ENCODE results near the gene LINC01488.

Gene LINC01488

GRCh38 chr11:69488543-69488940 lies 7.1 kb downstream of the LINC01488 start:
- Mint-ChIP-seq H3K9me3 (no peaks in the 10 kb centered on the region), H3K4me3 (no peak overlapping the region), H3K4me1 (no peaks in the 10 kb centered on the region), H3K27ac (no peak overlapping the region), H3K27me3 (peaks cover 22% of the 10 kb centered on the region), H3K36me3 (no peaks in the 10 kb centered on the region)
- ATAC-seq: no peak

GRCh38 chr11:69489031-69489745 lies 7.7 kb downstream of the LINC01488 start:
- no peaks in the 10 kb centered on the region for H3K36me3 Mint-ChIP-seq
- H3K4me3 Mint-ChIP-seq: no peak overlapping the region
- ATAC-seq: no peak
- no peak overlapping the region for H3K27ac Mint-ChIP-seq
- H3K4me1 Mint-ChIP-seq: no peaks in the 10 kb centered on the region
- no peaks in the 10 kb centered on the region for H3K9me3 Mint-ChIP-seq
- H3K27me3 Mint-ChIP-seq: peaks cover 29% of the 10 kb centered on the region

- Mint-ChIP-seq H3K9me3 (no peaks in the 10 kb centered on the region), H3K36me3 (no peaks in the 10 kb centered on the region), H3K27me3 (peaks cover 36% of the 10 kb centered on the region), H3K27ac (no peak overlapping the region), H3K4me3 (no peak overlapping the region), H3K4me1 (no peaks in the 10 kb centered on the region)
- no peak for ATAC-seq
Observed at GRCh38 chr11:69489746-69490365, 8.4 kb downstream of the LINC01488 start.

GRCh38 chr11:69490516-69490915 lies 9.1 kb downstream of the LINC01488 start:
- H3K27ac Mint-ChIP-seq: no peak overlapping the region

GRCh38 chr11:69491071-69492031 lies 9.9 kb downstream of the LINC01488 start:
- Mint-ChIP-seq H3K27me3 (peaks cover 50% of the 10 kb centered on the region), H3K9me3 (no peaks in the 10 kb centered on the region), H3K4me3 (no peak overlapping the region), H3K27ac (no peak overlapping the region), H3K4me1 (no peaks in the 10 kb centered on the region), H3K36me3 (no peaks in the 10 kb centered on the region)
- ATAC-seq: no peak

More at GRCh38 chr11:69490516-69490915, 9.1 kb downstream of the LINC01488 start:
- Mint-ChIP-seq H3K4me1 (no peaks in the 10 kb centered on the region), H3K27me3 (peaks cover 42% of the 10 kb centered on the region), H3K4me3 (no peak overlapping the region), H3K9me3 (no peaks in the 10 kb centered on the region), H3K36me3 (no peaks in the 10 kb centered on the region)
- ATAC-seq: no peak

- Mint-ChIP-seq H3K36me3 (no peaks in the 10 kb centered on the region), H3K4me3 (no peak overlapping the region), H3K27ac (no peak overlapping the region), H3K27me3 (peaks cover 50% of the 10 kb centered on the region), H3K4me1 (no peaks in the 10 kb centered on the region), H3K9me3 (no peaks in the 10 kb centered on the region)
- no peak for ATAC-seq
Observed at GRCh38 chr11:69492201-69492991, 10.9 kb downstream of the LINC01488 start.

GRCh38 chr11:69493931-69494821 lies 12.7 kb downstream of the LINC01488 start:
- ATAC-seq: no peak
- no peak overlapping the region for H3K27ac Mint-ChIP-seq
- no peak overlapping the region for H3K4me3 Mint-ChIP-seq
- H3K27me3 Mint-ChIP-seq: peaks cover 50% of the 10 kb centered on the region
- H3K4me1 Mint-ChIP-seq: peaks cover 9% of the 10 kb centered on the region
- no peaks in the 10 kb centered on the region for H3K36me3 Mint-ChIP-seq
- H3K9me3 Mint-ChIP-seq: no peaks in the 10 kb centered on the region

- no peak overlapping the region for H3K4me3 Mint-ChIP-seq
- no peak for ATAC-seq
- H3K27me3 Mint-ChIP-seq: peaks cover 50% of the 10 kb centered on the region
- peaks cover 14% of the 10 kb centered on the region for H3K4me1 Mint-ChIP-seq
- H3K9me3 Mint-ChIP-seq: no peaks in the 10 kb centered on the region
- no peaks in the 10 kb centered on the region for H3K36me3 Mint-ChIP-seq
- no peak overlapping the region for H3K27ac Mint-ChIP-seq
Observed at GRCh38 chr11:69494851-69495250, 13.4 kb downstream of the LINC01488 start.

- Mint-ChIP-seq H3K27ac (no peak overlapping the region), H3K36me3 (no peaks in the 10 kb centered on the region)
- ATAC-seq: no peak
Observed at GRCh38 chr11:69495441-69496201, 14.2 kb downstream of the LINC01488 start.

GRCh38 chr11:69496202-69496557 lies 14.7 kb downstream of the LINC01488 start:
- Mint-ChIP-seq H3K4me1 (peaks cover 22% of the 10 kb centered on the region), H3K27ac (no peak overlapping the region), H3K27me3 (peaks cover 57% of the 10 kb centered on the region), H3K4me3 (no peak overlapping the region), H3K9me3 (no peaks in the 10 kb centered on the region), H3K36me3 (no peaks in the 10 kb centered on the region)
- no peak for ATAC-seq

More at GRCh38 chr11:69495441-69496201, 14.2 kb downstream of the LINC01488 start:
- H3K4me1 Mint-ChIP-seq: peaks cover 18% of the 10 kb centered on the region
- no peaks in the 10 kb centered on the region for H3K9me3 Mint-ChIP-seq
- H3K27me3 Mint-ChIP-seq: peaks cover 55% of the 10 kb centered on the region
- no peak overlapping the region for H3K4me3 Mint-ChIP-seq

- Mint-ChIP-seq H3K9me3 (no peaks in the 10 kb centered on the region), H3K36me3 (no peaks in the 10 kb centered on the region)
Observed at GRCh38 chr11:69496631-69497220, 15.3 kb downstream of the LINC01488 start.

GRCh38 chr11:69497221-69497787 lies 15.8 kb downstream of the LINC01488 start:
- Mint-ChIP-seq H3K36me3 (no peaks in the 10 kb centered on the region), H3K27me3 (peaks cover 48% of the 10 kb centered on the region), H3K27ac (no peak overlapping the region), H3K4me3 (no peak overlapping the region), H3K4me1 (peaks cover 22% of the 10 kb centered on the region), H3K9me3 (no peaks in the 10 kb centered on the region)
- no peak for ATAC-seq

More at GRCh38 chr11:69496631-69497220, 15.3 kb downstream of the LINC01488 start:
- Mint-ChIP-seq H3K4me3 (no peak overlapping the region), H3K4me1 (peaks cover 22% of the 10 kb centered on the region), H3K27me3 (peaks cover 52% of the 10 kb centered on the region), H3K27ac (no peak overlapping the region)
- ATAC-seq: no peak

All from stimulated activated memory B cell treated with anti-CD40 and anti-IgM and Interleukin-4, amounts not matched to agents 10 μg/mL and 1 μg/mL and 100 μg/mL, for 72 hours (primary cell).